GM21786 (cell line): ENCODE measurements around the gene MAPK8.

Experiments used
- ATAC-seq: cut with Tn5 transposase; IDR thresholded peaks from one replicate; pipeline ENCODE4 v1.9.1; 2021; ENCODE audit not compliant: unreplicated experiment

Gene MAPK8

GRCh38 chr10:48381971-48382370, 75.5 kb downstream of the MAPK8 start:
- ATAC-seq: no peak

- no peak for ATAC-seq
Measured at GRCh38 chr10:48382982-48383381, 76.5 kb downstream of the MAPK8 start.

- ATAC-seq: no peak
Measured at GRCh38 chr10:48383393-48383792, 76.9 kb downstream of the MAPK8 start.

- ATAC-seq: no peak
Measured at GRCh38 chr10:48384699-48384982, 78.2 kb downstream of the MAPK8 start.

GRCh38 chr10:48389272-48389671, 82.8 kb downstream of the MAPK8 start:
- ATAC-seq: no peak

- ATAC-seq: no peak
Measured at GRCh38 chr10:48389846-48390557, 83.5 kb downstream of the MAPK8 start.

- no peak for ATAC-seq
Measured at GRCh38 chr10:48390558-48390871, 84.0 kb downstream of the MAPK8 start.

GRCh38 chr10:48390933-48391845, 84.7 kb downstream of the MAPK8 start:
- peak; percentile 85 for ATAC-seq

- no peak for ATAC-seq
Measured at GRCh38 chr10:48391994-48392393, 85.5 kb downstream of the MAPK8 start.

- ATAC-seq: no peak
Measured at GRCh38 chr10:48398261-48398660, 91.8 kb downstream of the MAPK8 start.

- ATAC-seq: no peak
Measured at GRCh38 chr10:48399056-48399541, 92.6 kb downstream of the MAPK8 start.

GRCh38 chr10:48399551-48399950, 93.1 kb downstream of the MAPK8 start:
- no peak for ATAC-seq

GRCh38 chr10:48400129-48400849, 93.8 kb downstream of the MAPK8 start:
- no peak for ATAC-seq

GRCh38 chr10:48400850-48401220, 94.4 kb downstream of the MAPK8 start:
- no peak for ATAC-seq

GRCh38 chr10:48404646-48405045, 98.2 kb downstream of the MAPK8 start:
- no peak for ATAC-seq

- no peak for ATAC-seq
Measured at GRCh38 chr10:48406204-48406603, 99.7 kb downstream of the MAPK8 start.

- ATAC-seq: no peak
Measured at GRCh38 chr10:48406658-48407057, 100.2 kb downstream of the MAPK8 start.

GRCh38 chr10:48410503-48410902, 104.0 kb downstream of the MAPK8 start:
- no peak for ATAC-seq

GRCh38 chr10:48411510-48411909, 105.0 kb downstream of the MAPK8 start:
- no peak for ATAC-seq

GRCh38 chr10:48412081-48412480, 105.6 kb downstream of the MAPK8 start:
- no peak for ATAC-seq

- ATAC-seq: no peak
Measured at GRCh38 chr10:48412933-48413332, 106.5 kb downstream of the MAPK8 start.

- no peak for ATAC-seq
Measured at GRCh38 chr10:48414160-48414559, 107.7 kb downstream of the MAPK8 start.
